Activated CD8-positive, alpha-beta memory T cell treated with anti-CD3 and anti-CD28 coated beads, Interleukin-2, amount 50 U/mL, for 48 hours (primary cell): ENCODE results near the gene OMP.
A peak's percentile ranks its signal among the peaks of the same experiment; 100 is the strongest.
"Not testable (repeated sequence)": the region's sequence is repeated elsewhere in the genome, so short reads cannot be mapped to it uniquely, and the experiment has no call there.

Source experiments
- DNase-seq: peaks from one replicate; pipeline ENCODE4 v3.0.0-alpha.2; 2020

Gene OMP

DNA sequence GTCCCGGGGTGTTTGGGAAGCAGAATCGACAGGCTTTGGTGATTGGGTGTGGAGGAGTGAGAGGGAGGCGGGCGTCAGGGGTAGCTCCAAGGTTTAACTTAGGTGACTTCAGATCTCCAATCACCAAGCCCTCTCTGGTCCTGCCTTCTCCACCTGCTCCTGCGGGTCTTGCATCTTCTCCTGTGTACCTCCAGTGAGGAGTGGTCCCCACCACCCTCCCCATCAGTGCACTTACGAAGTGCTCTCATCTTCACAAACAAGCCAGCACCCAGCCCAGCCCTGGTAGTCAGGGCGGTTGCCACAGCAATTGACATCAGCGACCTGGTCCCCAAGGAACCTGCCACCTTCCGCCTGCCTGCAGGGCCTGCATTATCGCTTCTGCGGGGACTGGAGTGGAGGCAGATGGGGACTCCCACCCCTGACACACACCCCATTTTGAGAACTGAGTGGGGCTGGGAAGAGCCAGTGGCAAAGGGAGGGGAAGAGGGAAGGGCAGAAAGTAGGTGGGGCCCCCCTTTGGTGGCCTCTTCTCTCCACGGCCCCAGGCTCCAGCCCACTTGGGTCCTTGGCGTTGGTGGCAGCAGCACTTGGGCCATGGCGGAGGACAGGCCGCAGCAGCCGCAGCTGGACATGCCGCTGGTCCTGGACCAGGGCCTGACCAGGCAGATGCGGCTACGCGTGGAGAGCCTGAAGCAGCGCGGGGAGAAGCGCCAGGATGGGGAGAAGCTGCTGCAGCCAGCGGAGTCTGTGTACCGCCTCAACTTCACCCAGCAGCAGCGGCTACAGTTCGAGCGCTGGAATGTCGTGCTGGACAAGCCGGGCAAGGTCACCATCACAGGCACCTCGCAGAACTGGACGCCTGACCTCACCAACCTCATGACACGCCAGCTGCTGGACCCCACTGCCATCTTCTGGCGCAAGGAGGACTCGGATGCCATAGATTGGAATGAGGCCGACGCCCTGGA lies at the start of gene OMP:
OMP (plus strand) TSS at position 595 of the 965 bp plus-strand sequence; CDS start at position 595, 0 bp downstream.
- no peak for DNase-seq

GRCh38 chr11:77053217-77054015 lies 49.2 kb upstream of the OMP start:
- DNase-seq, result no peak

- DNase-seq, result no peak
Measured at GRCh38 chr11:77054084-77054483, 48.6 kb upstream of the OMP start.

- no peak for DNase-seq
Measured at GRCh38 chr11:77055101-77055561, 47.5 kb upstream of the OMP start.

DNA sequence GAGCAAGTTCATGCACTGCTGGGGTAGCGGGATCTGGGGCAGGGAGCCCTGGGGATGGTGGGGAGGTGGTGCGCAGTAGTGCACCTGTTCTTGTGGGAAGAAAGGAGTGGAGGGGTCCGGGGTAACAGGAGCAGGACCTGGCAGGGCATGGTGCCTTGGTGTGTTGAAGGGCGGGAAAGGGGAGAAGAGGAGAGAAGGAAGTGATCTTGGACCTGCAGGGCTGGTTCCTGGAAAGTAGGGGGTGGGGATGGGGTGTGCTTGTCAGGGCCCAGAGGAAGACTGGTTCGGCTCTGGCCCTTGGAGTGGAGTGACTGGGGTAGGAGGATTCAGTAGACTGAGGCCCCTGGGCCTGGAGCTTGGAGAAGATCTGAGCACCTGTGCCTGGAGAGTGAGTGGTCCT lies 46.7 kb upstream of the OMP start:
- DNase-seq, result no peak

DNA sequence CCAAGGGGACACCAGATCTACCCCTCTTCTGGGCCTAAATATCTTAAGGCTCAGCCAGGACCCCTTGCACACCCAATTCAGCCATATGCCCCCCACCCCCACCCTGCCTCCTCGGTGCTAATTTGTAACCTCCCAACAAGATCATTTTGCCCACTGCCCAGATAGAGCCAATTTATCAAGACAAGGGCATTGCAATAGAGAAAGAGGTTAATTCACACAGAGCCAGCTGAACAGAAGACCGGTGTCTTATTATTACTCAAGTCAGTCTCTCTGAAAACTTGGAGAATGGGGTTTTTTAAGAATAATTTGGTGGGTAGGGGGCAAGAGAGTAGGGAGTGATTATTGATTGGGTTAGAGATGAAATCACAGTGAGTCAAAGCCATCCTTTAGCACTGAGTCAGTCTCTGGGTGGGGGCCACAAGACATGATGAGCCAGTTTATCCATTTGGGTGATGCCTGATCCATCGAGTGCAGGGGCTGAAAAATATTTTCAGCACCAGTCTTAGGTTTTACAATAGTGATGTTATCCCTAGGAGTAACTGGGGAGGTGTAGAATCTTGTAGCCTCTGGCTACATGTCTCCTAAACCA lies 45.7 kb upstream of the OMP start:
- DNase-seq, result no peak

DNA sequence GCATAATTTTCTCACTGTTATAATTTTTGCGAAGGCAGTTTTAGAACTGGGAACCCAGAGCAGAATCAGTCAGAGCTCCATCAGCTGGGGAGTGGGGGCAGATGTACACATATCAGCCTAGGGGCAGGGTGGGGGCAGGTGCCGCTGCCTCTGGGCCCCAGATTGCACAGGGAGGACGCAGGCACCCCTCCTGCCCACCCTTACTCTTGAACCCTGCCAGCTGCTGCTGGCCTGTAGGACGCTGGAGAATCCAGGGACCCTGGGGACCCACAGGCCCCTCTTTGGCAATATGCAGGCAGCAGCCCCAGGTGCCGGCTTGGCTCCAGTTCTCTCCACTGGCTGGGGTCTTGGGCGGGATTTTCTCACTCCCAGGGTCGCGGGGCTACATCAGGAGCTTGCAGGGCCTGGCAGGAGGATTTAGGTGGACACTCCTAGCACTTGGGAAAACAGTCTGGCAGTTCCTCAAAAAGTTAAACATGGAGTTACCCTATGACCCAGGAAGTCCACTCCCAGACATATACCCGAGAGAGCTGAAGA lies 44.6 kb upstream of the OMP start:
- DNase-seq, result no peak

- DNase-seq, result no peak
Measured at GRCh38 chr11:77058900-77059299, 43.7 kb upstream of the OMP start.

DNA sequence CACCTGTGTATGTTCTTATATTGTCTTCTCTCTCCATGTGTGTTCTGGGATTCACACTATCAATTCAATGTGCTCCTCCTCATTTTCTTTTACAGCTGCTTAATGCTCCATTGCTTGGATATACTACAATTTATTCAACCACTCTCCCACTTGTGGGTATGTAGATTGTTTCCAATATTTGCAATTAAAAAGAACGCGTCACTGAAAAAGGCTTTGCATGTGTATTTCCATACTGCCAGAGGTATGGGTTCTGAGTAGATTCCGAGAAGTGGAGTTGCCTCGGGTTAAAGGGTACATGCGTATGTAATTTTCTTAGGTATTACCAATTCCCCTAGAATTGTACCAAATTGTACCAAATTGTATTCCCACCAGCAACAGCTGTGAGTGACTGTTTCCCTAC lies 42.8 kb upstream of the OMP start:
- no peak for DNase-seq

GRCh38 chr11:77060234-77060633 lies 42.4 kb upstream of the OMP start:
- DNase-seq, result no peak

- not testable (repeated sequence) for DNase-seq
Measured at GRCh38 chr11:77061258-77061657, 41.4 kb upstream of the OMP start.

DNA sequence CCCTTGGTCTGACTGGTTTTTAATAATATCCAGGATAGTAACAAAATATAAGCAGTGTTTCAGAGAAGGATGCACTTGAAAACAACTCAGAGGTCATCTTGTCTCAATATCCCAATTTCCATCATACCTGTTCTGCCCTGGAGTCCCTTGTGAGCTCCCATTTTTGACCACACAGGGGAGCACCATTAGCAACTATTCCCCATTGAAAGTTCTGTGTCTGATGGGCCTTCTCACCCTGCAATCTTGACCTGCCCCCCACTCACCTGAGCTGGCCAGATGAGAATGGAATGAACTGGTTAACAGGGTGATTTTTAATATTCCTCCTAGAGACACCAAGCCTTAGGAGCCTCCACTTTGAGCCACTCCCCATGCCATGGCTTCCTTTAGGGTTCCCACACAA lies 39.7 kb upstream of the OMP start:
- DNase-seq, result no peak

GRCh38 chr11:77063407-77063806 lies 39.2 kb upstream of the OMP start:
- DNase-seq, result no peak

- DNase-seq, result no peak
Measured at GRCh38 chr11:77063861-77064260, 38.8 kb upstream of the OMP start.

DNA sequence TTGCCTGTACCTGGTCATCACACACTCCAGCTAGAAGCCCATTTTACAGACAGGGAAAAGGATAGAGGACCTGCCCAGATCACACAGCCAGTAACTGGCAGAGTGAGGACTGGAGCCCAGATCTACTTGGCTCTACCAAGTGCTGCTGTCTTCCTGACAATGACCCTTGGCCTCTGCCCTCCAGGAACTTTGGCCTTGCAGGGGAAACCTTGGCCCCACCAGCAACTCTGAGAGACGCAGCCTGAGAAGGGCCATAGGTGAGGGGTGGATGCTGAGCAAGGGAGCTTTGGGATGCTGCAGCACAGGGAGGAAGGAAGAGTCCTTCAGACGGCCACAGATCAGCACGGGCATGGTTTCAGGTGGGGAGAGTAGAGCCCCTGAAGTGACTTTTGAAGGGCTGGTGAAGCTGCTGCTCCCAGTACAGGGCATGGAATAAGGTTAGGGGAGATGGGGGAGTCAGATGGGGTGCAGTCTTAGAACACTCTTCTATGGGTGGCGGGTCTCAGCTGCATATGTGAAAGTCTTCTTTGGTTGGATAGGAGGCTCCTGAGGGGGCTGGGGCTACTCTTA lies 37.9 kb upstream of the OMP start:
- no peak for DNase-seq

DNA sequence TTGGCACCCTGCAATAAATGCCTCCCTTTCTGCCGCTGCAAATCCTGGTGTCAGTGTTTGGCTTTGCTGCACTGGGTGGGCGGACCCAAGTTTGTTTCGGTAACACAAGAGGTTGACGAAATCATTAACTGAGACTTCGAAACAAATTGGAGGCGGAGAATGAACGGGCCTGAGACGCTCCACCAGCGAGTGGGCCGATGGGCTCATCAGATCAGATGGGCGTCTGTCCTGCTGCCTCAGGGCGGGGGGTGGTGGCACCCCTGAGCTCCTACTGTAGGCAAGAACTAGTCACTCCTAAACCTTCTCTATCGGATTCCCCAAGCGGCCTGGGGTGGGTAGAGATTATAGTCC lies 36.8 kb upstream of the OMP start:
- no peak for DNase-seq

- peak; percentile 93 for DNase-seq
Measured at GRCh38 chr11:77066229-77067042, 36.2 kb upstream of the OMP start, which contains the start of gene CAPN5. CAPN5 (plus strand) TSS chr11:77066971; CDS start chr11:77084887, 17,916 bp downstream.

GRCh38 chr11:77067861-77068443 lies 34.7 kb upstream of the OMP start:
- DNase-seq, result no peak

DNA sequence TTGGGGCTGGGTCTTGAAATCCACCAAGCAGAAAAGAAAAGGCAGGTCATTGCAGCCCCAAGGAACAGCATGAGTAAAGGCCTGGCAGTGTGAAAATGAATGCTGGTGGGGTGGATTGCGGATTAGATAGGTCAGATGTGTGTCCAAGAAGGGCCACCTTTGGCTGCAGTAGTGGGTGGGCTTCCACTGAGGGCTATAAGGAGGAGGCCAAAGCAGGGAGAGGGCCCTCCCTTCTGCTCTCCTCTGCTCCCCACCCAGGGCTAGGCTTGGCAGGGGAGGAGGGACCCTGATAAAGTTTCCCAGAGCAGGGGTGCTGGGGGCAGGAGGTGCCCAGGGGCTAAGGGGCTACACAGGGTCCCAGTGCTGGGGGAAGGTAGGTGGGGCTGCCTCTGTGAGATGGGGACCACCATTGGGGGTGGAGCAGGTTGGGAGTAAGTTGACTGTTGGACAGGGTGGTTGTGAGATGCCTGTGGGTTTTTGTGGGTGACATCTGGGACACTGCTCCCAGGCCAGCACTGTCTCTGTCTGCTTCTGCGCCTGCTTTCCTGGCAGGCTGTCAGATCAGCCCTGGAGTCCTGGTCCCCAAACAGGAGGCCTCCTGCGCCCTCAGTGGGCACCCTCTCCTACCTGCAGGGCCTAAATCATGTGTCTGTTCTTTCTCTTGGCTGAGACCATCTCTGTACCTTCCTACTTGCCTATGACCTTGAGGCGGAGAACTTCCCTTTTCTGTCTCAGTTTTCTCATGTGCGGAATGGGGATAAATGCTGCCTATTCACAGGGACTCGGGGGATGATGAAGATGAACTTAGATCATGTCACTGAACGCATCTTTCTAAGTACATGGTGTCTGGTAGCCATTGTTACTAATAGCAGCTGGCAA lies 33.9 kb upstream of the OMP start:
- peak; percentile 46 for DNase-seq

GRCh38 chr11:77069336-77069968 lies 33.2 kb upstream of the OMP start:
- peak; percentile 45 for DNase-seq
